Stimulated activated CD8-positive, alpha-beta memory T cell treated with anti-CD3 and anti-CD28 coated beads, Interleukin-7, amount 100 ng/mL, for 4 hours (primary cell): ENCODE measurements around the gene PHKA2.
"Not testable (repeated sequence)": the region's sequence is repeated elsewhere in the genome, so short reads cannot be mapped to it uniquely, and the experiment has no call there.

Experiments used
- DNase-seq, 2 donors: peaks; one replicate each; pipeline ENCODE4 v3.0.0-alpha.2; 2020; ENCODE audit warnings: low read depth in 2 of 2

The PHKA2 gene

GRCh38 chrX:18864390-18864920, 119.5 kb downstream of the PHKA2 start:
- DNase-seq: no peak

GRCh38 chrX:18861511-18861910, 122.4 kb downstream of the PHKA2 start:
- no peak for DNase-seq

- no peak for DNase-seq
These were observed 127.3 kb downstream of the PHKA2 start for GRCh38 chrX:18856645-18856997.

GRCh38 chrX:18855919-18856644, 127.8 kb downstream of the PHKA2 start:
- DNase-seq: no peak

- not testable (repeated sequence) for DNase-seq
These were observed 136.0 kb downstream of the PHKA2 start for GRCh38 chrX:18847901-18848300.
